ENCODE results near the gene MCM3.

DNA sequence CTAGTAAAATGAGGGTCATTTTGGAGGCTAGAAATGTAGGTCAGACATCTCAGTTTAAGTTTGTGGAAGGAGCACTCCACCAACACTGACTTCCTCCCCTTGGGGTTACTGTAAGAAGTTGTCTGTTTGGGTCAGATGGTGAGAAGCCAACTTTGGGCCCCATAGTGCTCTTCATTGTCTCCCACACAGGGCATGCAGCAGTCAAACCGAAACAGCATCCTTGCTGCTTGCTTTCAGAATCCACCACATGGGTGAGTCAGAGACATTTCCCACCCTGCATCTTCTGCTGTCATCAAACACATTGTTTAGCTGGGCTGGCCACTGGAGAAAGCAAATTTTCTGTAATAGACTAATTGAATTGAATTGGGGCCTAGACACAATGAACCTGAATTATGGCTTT, 57.0 kb downstream of the MCM3 start:
- no peak for TF ChIP-seq NFIC (IDR thresholded peaks at IDR 0.05)
- no peak for TF ChIP-seq CEBPB (IDR thresholded peaks at IDR 0.05)
- TF ChIP-seq TCF12 (IDR thresholded peaks at IDR 0.05; ENCODE audit: low read depth): no peak
- no peak for TF ChIP-seq EP300 (IDR thresholded peaks at IDR 0.05; ENCODE audit: borderline replicate concordance)
- no peak for TF ChIP-seq CREB1 (IDR thresholded peaks at IDR 0.05; ENCODE audit: low read depth)
- TF ChIP-seq YY1 (IDR thresholded peaks at IDR 0.05; ENCODE audit: low read depth): no peak
- TF ChIP-seq, protein P1, sequence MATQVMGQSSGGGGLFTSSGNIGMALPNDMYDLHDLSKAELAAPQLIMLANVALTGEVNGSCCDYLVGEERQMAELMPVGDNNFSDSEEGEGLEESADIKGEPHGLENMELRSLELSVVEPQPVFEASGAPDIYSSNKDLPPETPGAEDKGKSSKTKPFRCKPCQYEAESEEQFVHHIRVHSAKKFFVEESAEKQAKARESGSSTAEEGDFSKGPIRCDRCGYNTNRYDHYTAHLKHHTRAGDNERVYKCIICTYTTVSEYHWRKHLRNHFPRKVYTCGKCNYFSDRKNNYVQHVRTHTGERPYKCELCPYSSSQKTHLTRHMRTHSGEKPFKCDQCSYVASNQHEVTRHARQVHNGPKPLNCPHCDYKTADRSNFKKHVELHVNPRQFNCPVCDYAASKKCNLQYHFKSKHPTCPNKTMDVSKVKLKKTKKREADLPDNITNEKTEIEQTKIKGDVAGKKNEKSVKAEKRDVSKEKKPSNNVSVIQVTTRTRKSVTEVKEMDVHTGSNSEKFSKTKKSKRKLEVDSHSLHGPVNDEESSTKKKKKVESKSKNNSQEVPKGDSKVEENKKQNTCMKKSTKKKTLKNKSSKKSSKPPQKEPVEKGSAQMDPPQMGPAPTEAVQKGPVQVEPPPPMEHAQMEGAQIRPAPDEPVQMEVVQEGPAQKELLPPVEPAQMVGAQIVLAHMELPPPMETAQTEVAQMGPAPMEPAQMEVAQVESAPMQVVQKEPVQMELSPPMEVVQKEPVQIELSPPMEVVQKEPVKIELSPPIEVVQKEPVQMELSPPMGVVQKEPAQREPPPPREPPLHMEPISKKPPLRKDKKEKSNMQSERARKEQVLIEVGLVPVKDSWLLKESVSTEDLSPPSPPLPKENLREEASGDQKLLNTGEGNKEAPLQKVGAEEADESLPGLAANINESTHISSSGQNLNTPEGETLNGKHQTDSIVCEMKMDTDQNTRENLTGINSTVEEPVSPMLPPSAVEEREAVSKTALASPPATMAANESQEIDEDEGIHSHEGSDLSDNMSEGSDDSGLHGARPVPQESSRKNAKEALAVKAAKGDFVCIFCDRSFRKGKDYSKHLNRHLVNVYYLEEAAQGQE (IDR thresholded peaks at IDR 0.05; ENCODE audit: low read depth): no peak
- no peak for TF ChIP-seq FOXM1 (IDR thresholded peaks at IDR 0.05; ENCODE audit: borderline replicate concordance, low read depth)
- no peak for TF ChIP-seq RAD21 (IDR thresholded peaks at IDR 0.05; ENCODE audit: low read depth)

All from Ishikawa (cell line).